Panc1 (cell line): ENCODE measurements around the gene C4orf50.

Experiments used
- POLR2AphosphoS5 ChIP-seq: IDR thresholded peaks from 2 replicates; pipeline ENCODE4 v1.6.1; 2012; ENCODE audit warnings: mild to moderate bottlenecking, low read depth, low read length, moderate library complexity
- SIN3A ChIP-seq: IDR thresholded peaks from 2 replicates; pipeline ENCODE4 v1.6.1; 2012; ENCODE audit warnings: low read depth, mild to moderate bottlenecking, low read length, moderate library complexity, borderline replicate concordance; ENCODE audit not compliant: insufficient read depth
- TCF7L2 ChIP-seq: IDR thresholded peaks from 2 replicates; pipeline ENCODE4 v1.6.1; 2011; ENCODE audit warnings: mild to moderate bottlenecking, low read depth, low read length, inconsistent platforms
- TF ChIP-seq, protein P1 (sequence below): fragments of 450-650 bp; IDR thresholded peaks from 2 replicates; pipeline ENCODE4 v1.5.1; 2017; ENCODE audit warnings: mild to moderate bottlenecking
- TF ChIP-seq, protein P2 (sequence below), 2 experiments: IDR thresholded peaks; 2 replicates each; pipeline ENCODE4 v1.6.1; 2011 to 2012; ENCODE audit warnings: low read depth in 2 of 2, control low read depth in 1 of 2, low read length in 1 of 2, mild to moderate bottlenecking in 1 of 2, moderate library complexity in 1 of 2; ENCODE audit not compliant: insufficient read depth in 1 of 2

DNA sequence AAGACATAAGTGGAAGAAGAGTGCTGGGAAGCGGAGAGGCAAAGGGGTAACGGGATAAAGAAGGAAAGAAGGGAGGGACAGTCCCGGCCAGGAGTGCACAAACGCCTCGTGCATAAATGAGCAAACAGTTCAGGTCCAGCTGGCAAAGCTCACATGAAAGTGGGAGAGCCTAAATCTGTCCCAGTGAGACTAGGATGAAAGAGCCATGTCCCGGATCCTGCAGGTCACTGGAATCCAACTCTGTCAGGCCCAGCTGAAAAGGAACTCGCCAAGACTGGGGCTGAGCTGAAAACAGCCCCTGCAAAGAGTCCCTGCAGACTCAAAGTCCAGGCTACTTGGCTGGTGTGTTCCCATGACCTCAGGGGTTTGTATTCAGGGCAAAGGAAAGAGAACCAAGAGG is 87.4 kb downstream of the C4orf50 start:
- TF ChIP-seq, protein P1, sequence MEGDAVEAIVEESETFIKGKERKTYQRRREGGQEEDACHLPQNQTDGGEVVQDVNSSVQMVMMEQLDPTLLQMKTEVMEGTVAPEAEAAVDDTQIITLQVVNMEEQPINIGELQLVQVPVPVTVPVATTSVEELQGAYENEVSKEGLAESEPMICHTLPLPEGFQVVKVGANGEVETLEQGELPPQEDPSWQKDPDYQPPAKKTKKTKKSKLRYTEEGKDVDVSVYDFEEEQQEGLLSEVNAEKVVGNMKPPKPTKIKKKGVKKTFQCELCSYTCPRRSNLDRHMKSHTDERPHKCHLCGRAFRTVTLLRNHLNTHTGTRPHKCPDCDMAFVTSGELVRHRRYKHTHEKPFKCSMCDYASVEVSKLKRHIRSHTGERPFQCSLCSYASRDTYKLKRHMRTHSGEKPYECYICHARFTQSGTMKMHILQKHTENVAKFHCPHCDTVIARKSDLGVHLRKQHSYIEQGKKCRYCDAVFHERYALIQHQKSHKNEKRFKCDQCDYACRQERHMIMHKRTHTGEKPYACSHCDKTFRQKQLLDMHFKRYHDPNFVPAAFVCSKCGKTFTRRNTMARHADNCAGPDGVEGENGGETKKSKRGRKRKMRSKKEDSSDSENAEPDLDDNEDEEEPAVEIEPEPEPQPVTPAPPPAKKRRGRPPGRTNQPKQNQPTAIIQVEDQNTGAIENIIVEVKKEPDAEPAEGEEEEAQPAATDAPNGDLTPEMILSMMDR: no peak
- TF ChIP-seq POLR2AphosphoS5 (no peak), TCF7L2 (no peak), SIN3A (no peak)
- TF ChIP-seq, protein P2, sequence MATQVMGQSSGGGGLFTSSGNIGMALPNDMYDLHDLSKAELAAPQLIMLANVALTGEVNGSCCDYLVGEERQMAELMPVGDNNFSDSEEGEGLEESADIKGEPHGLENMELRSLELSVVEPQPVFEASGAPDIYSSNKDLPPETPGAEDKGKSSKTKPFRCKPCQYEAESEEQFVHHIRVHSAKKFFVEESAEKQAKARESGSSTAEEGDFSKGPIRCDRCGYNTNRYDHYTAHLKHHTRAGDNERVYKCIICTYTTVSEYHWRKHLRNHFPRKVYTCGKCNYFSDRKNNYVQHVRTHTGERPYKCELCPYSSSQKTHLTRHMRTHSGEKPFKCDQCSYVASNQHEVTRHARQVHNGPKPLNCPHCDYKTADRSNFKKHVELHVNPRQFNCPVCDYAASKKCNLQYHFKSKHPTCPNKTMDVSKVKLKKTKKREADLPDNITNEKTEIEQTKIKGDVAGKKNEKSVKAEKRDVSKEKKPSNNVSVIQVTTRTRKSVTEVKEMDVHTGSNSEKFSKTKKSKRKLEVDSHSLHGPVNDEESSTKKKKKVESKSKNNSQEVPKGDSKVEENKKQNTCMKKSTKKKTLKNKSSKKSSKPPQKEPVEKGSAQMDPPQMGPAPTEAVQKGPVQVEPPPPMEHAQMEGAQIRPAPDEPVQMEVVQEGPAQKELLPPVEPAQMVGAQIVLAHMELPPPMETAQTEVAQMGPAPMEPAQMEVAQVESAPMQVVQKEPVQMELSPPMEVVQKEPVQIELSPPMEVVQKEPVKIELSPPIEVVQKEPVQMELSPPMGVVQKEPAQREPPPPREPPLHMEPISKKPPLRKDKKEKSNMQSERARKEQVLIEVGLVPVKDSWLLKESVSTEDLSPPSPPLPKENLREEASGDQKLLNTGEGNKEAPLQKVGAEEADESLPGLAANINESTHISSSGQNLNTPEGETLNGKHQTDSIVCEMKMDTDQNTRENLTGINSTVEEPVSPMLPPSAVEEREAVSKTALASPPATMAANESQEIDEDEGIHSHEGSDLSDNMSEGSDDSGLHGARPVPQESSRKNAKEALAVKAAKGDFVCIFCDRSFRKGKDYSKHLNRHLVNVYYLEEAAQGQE (IDR thresholded peaks at IDR 0.05; ENCODE audit: insufficient read depth in 1 of 2, low read depth in 2 of 2, low read length in 1 of 2): no peak
